SJCRH30 (cell line): ENCODE results near the gene SMPDL3A. TPM values are rescaled to one million over a fixed set of nuclear protein-coding genes. Genes with fewer than 3 reads are reported as not detected.

ENCODE experiments used
- DNase-seq, 2 experiments: peaks; one replicate each; pipeline ENCODE4 v3.0.0-alpha.2; 2015 to 2020
- H3K27ac ChIP-seq: fragments of 250-450 bp; sonication (Bioruptor Pico); 2 replicates; pipeline ENCODE4 v1.5.1; 2020; ENCODE audit warnings: mild to moderate bottlenecking, moderate library complexity
- H3K27me3 ChIP-seq: fragments of 250-450 bp; sonication (Bioruptor Pico); 2 replicates; pipeline ENCODE4 v1.5.1; 2020; ENCODE audit warnings: mild to moderate bottlenecking, moderate library complexity
- H3K36me3 ChIP-seq: fragments of 250-450 bp; sonication (Bioruptor Pico); 2 replicates; pipeline ENCODE4 v1.5.1; 2020; ENCODE audit warnings: mild to moderate bottlenecking, moderate library complexity
- H3K4me1 ChIP-seq: fragments of 250-450 bp; sonication (Bioruptor Pico); 2 replicates; pipeline ENCODE4 v1.5.1; 2020; ENCODE audit warnings: mild to moderate bottlenecking, moderate library complexity
- H3K4me3 ChIP-seq: fragments of 250-450 bp; sonication (Bioruptor Pico); 2 replicates; pipeline ENCODE4 v1.5.1; 2020; ENCODE audit warnings: mild to moderate bottlenecking, moderate library complexity
- H3K9me3 ChIP-seq: fragments of 250-450 bp; sonication (Bioruptor Pico); replicated peaks from 2 replicates; pipeline ENCODE4 v1.5.1; 2020; ENCODE audit warnings: mild to moderate bottlenecking, moderate library complexity
- total RNA-seq: library from RNA; depleted of rRNA; stranded (reverse); fragments of >200 nt; shearing (Covaris generic); gene quantifications from 2 replicates; pipeline ENCODE4 v1.2.3, GENCODE V29; 2014; rRNA removed

SMPDL3A gene
- total RNA-seq, 1 experiment from 2014 or later = 27.8 TPM

GRCh38 chr6:122839906-122840305 is 50.8 kb downstream of the SMPDL3A start:
- no peaks in the 10 kb centered on the region for H3K9me3 ChIP-seq
- no peaks in the 10 kb centered on the region for H3K36me3 ChIP-seq

GRCh38 chr6:122845464-122845863 is 56.4 kb downstream of the SMPDL3A start:
- Histone ChIP-seq H3K9me3 (no peaks in the 10 kb centered on the region), H3K4me1 (no peaks in the 10 kb centered on the region), H3K27me3 (no peaks in the 10 kb centered on the region), H3K4me3 (no peak overlapping the region), H3K27ac (no peak overlapping the region), H3K36me3 (no peaks in the 10 kb centered on the region)
- DNase-seq = no peak

More at GRCh38 chr6:122839906-122840305, 50.8 kb downstream of the SMPDL3A start:
- no peak overlapping the region for H3K4me3 ChIP-seq
- DNase-seq = no peak
- H3K27me3 ChIP-seq = 0 out of 2 replicates have a peak, but pooled peaks cover 3% of the 10 kb centered on the region
- no peak overlapping the region for H3K27ac ChIP-seq
- H3K4me1 ChIP-seq = no peaks in the 10 kb centered on the region

DNA sequence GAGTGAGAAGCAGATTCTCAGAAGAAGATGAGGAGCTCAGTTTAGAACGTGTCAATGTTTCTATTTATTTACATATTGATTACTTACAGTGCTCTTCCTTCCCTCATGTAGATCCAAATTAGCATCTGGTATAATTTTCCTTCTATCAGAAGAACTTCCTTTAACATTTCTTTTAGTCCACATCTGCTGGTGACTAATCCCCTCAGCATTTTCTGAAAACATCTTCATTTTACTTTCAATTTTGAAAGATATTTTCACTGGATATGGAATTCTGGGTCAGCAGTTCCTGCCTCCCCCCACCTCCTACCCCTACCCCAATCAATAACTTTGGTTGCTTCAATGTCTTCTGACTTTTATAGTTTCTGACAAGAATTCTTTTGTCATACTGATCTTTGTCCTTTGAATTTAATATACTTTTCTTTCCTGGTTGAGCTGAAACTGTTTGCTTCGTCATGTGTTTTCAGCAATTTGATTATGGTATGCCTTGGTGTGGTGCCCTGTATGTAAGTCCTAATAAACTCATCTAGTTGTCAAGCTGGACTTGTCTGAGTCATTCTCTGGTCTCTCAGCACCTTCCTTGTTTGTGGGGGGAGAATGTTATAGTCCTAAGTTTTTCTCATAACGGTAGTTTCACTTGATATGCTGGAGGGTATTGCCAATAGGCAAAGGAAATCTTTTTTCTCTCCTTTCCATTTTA is 57.0 kb downstream of the SMPDL3A start:
- Histone ChIP-seq H3K27me3 (no peaks in the 10 kb centered on the region), H3K4me1 (no peaks in the 10 kb centered on the region), H3K27ac (no peak overlapping the region), H3K4me3 (no peak overlapping the region), H3K36me3 (no peaks in the 10 kb centered on the region), H3K9me3 (no peaks in the 10 kb centered on the region)
- DNase-seq = no peak

GRCh38 chr6:122853259-122853995 is 64.4 kb downstream of the SMPDL3A start:
- Histone ChIP-seq H3K9me3 (no peaks in the 10 kb centered on the region), H3K27ac (no peak overlapping the region), H3K4me3 (no peak overlapping the region), H3K36me3 (no peaks in the 10 kb centered on the region), H3K4me1 (no peaks in the 10 kb centered on the region), H3K27me3 (no peaks in the 10 kb centered on the region)
- DNase-seq = no peak

Other genes starting within 250 kb of the SMPDL3A start
- gene PKIB, start 178.9 kb upstream of the SMPDL3A start, total RNA-seq = 7.4 and 10.0 TPM in 2 replicates
- 1.6 and 1.7 TPM in 2 replicates for gene FABP7, start 9.5 kb upstream of the SMPDL3A start, total RNA-seq
- gene CLVS2, start 207.0 kb downstream of the SMPDL3A start, total RNA-seq = not detected in 2 replicates